NCI-H460 (cell line): ENCODE results near the gene PORCN. TPM values are rescaled to one million over a fixed set of nuclear protein-coding genes. Genes with fewer than 3 reads are reported as not detected.

Experiments
- DNase-seq: peaks from one replicate; pipeline ENCODE4 v3.0.0-alpha.2; 2016; ENCODE audit warnings: low read depth; ENCODE audit errors: extremely low read depth
- total RNA-seq: library from RNA; depleted of rRNA; stranded (reverse); fragments of >200 nt; shearing (Covaris generic); gene quantifications from 2 replicates; pipeline ENCODE4 v1.2.3, GENCODE V29; 2014

Gene PORCN
- total RNA-seq, 1 experiment from 2014 or later, result 12.0 TPM

DNA sequence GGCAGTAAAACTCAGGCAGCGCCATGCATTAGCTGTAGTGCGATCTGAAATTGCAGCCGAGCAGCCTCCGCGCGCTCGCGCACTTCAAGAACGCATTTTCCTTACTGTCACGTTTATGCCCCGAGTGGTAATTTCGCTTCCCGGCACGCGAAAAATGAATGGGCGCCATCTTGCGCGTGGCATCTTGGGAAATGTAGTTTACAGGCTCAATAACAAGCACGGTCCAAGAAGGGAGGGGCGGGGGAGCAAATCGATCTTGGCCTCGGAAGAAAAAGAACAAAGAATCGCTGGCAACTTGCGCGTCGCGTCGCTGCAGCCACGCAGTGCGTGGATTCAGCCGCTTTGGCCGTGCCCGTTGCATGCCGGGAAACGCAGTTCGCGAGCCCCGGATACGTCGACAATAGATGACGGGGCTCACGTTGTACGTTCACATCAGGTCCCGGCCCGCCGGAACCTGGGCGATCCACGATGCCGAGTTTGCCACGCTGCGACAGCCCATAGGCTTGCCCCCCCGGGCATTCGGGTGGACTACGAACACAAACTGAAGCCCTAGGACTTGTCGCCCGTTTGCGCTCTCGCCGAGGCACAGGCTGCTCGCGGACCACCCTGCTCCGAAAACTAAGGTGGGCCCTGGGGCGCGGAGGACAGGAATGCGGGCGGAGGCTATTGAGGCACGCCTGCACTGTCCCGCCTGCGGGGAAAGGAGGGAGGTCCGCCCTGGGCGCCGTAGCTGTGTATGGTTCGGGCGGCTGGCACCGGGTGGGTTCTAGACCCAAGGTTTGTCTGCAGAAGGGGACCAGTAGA lies 32.8 kb upstream of the PORCN start, which contains the start of gene FTSJ1:
Gene FTSJ1, plus strand, starts transcription at position 426 of the 804 bp plus-strand sequence. CDS start 1,849 bp downstream, outside the sequence.
- peak; percentile 76 for DNase-seq

DNA sequence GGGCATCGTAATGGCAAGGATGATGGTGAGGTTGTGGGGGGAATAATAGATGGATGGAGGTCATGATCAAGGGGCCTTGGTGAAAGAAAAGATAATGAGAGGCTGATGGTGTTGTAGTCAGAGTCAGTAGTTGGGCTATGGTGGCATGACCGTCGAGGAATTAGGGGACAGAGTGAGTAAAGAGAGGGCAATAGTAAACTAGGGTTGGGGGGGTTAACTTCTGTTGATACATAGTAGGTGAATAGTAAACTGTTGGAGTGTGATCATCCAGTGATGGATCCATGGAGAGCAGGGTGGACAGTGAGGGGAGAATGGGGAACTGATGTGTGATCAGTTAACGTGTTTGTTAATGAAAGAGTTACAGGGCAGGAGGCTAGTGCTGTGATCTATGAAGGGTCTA lies 31.9 kb upstream of the PORCN start:
- DNase-seq, result no peak

DNA sequence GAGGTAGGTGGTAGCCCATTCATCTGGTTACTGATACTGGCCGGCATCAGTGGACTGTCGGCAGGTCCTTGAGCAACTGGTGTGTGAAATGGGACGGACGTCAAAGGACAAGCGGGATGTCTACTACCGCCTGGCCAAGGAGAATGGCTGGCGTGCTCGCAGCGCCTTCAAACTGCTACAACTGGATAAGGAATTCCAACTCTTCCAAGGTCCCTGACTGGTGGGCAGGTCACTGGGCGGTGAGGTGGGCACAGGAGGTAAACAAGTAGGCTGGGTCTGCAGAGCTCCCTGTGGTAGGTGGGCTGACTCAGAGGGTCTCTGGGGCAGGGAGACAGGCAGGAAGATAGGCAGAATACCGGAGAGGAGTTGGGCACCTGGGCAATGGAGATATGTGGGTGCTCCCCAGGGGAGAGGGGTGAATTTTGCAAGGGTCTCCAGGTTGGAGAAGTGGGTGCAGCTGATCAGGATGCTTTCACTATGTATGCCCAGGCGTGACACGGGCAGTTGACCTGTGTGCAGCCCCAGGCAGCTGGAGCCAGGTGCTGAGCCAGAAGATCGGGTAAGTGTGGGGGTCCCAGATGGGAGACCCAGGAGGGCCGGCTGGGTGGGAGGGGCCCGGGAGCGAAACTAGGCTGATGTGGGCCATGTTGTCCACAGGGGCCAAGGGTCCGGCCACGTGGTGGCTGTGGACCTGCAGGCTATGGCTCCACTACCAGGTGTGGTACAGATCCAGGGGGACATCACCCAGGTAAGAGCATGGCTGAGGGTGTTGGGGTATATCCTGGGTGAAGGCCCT lies 30.6 kb upstream of the PORCN start:
- DNase-seq, result no peak

DNA sequence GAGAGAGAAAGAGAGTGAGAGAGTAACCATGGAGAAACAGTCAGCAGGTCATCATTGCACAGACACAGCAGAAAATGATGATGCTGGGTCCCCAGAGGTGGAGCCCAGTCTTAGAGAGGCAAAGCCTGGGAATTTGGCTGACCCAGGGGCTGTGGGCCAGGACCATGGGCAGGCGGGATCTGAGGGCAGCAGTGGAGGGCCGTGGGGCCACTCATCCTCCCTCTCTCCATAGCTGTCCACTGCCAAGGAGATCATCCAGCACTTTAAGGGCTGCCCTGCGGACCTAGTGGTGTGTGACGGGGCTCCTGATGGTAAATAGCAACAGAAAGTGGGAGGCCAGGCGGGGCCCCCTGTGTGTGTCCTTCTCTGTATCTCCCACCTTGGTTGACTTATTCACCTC lies 30.0 kb upstream of the PORCN start:
- DNase-seq, result no peak

DNA sequence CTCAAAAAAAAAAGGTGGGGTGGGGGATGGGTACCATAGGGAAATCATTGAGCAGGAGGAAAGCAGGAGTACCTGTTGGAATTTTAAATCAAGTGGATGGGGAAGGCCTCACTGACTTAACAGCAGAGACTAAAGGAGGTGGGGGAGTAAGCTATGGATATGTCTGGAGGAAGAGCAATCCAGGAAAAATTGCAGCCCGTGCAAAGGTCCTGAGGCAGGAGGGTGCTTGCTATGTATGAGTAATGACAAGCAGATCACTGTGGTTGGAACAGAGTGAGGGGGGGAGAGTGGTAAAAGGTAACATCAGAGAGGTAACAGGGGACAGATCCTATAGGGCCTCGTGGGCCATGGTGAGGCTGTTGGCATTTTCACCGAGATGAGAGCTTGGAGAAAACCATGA lies 28.6 kb upstream of the PORCN start:
- DNase-seq, result no peak

DNA sequence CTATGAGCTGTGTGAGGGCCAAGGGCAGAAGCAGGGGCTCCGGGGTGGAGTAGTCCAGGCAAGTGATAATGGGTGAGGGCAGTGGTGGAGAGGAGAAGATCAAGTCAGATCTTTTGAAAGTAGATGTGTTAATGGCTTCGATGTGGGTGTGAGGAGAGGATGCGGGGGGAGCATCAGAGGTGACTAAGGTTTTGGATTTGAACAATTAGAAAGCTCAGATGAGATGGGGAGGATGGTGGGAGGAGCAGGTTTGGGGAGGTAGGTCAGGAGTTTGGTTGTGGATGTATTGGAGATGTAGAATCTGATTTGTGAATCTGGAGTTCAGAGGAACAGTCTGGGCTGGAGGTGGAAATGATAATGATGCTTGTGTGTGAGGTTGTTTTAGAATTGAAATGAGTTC lies 28.2 kb upstream of the PORCN start:
- DNase-seq, result no peak

DNA sequence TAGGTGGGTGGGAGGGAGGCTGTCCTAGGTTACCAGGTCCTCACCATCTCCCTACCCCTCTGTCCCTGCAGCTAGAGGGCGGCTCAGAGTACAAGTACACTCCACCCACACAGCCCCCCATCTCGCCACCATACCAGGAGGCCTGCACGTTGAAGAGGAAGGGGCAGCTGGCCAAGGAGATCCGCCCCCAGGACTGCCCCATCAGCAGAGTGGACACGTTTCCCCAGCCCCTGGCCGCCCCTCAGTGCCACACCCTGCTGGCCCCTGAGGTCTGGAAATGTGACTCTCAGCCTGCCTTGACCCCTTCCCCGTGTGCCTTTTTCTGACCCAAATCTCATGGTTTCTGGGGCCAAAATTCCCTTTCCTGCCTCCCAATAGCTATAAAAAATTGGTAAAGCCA lies 26.3 kb upstream of the PORCN start:
- no peak for DNase-seq

DNA sequence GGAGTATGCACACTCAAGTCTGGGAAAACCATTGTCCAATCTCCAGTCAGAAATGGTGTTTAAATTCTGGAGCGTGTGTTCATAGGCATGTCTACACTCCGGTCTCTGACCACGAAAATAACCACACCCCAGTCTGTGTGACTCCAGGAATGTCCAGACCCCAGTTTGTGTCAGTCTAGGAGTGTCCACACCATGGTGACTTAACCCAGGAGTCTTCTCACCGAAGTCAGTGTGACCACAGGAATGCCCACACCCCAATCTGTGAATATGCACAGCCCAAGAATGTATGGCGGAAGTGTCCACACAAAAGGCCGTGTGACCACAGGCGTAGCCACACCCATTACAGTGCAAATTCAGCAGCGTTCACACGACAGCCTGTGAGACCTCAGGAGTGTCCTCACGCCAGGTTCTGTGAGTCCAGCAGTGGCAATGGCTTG lies 21.4 kb upstream of the PORCN start:
- peak; percentile 56 for DNase-seq

GRCh38 chrX:48488034-48488433 lies 20.8 kb upstream of the PORCN start:
- no peak for DNase-seq

GRCh38 chrX:48489296-48489695 lies 19.5 kb upstream of the PORCN start:
- DNase-seq, result no peak

DNA sequence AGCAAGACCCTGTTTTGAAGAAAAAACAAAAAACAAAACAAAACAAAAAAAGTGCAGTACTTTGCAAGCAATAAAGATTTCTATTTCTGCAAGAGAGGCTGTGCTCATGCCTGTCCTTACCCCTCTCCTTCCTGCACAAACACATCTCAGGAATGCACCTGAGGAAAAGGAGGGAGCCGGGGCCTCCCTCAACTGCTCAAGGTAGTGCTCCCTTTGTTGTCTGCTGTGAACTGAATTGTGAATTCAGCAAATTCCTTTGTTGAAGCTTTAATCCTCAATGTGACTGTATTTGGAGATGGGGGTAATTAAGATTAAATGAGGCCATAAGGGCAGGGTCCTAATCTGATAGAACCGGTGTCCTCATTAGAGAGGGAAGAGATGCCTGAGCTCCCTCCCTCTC lies 18.9 kb upstream of the PORCN start:
- DNase-seq, result no peak

GRCh38 chrX:48490661-48491060 lies 18.1 kb upstream of the PORCN start:
- DNase-seq, result no peak

DNA sequence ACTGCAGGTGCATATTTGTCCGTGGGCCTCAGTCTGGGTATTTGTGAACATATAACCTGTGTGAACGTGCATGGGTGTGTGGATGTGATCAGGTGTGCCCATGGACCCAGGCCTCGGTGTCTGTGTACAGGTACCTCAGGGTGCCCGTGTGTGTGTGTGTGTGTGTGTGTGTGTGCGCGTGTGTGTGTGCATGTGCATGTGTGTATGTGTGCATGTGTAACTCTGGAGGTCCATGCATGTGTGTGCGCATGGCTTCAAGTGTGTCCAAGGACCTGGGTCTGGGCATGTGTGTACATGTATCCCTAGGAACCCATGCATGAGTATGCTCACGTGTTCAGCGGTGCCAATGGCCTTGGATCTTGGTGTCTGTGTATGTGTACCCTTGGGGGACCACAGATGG lies 17.0 kb upstream of the PORCN start:
- no peak for DNase-seq

DNA sequence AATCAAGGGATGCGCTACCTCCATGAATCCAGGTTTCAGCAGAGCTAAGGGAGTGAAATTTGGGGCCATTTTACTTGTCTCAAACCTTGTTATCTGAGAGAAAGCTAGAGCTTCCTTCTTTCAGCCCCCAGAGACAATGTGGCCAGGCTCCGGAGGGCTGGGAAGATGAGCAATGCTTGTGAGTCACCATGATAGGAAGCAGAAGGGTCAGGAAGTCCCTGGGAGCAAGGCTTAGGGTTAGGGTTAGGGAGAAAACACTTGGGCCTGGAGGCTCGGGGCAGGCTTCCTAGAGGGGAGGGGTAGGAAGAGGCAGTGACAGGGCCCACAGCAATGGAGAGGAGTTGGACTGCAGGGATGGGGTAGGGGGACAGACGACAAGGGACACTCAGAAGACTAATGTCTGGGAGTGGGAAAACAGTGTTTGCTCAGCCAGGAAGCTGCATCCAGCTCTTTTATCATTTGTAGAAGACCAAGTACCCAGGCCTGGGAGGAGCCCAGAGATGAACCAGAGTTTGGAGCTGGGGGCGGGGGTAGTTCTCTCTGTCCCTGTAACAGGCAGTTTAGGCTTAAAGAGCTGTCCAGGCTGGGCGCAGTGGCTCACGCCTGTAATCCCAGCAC lies 16.4 kb upstream of the PORCN start:
- DNase-seq, result no peak

DNA sequence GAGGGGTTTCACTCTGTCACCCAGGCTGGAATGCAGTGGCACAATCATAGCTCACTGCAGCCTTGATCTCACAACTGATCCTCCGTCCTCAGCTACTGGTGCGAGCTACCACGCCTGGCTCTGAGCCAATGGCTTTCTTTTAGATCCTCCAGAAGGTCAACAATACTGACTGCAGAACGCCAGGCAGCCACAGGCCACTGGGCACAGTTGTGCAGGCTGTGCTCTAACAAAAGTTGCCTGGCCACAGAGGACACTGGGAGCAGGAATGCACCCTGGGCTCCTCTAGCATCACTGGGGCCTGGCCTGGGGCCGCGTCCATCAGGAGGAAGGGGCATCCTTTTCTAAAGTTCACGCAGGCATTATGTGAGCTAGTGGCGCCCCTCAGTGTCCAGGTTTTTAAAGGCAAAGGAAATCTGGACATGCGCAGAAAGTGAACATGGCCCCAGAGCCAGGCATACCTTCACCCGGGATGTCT lies 14.9 kb upstream of the PORCN start:
- peak; percentile 38 for DNase-seq

DNA sequence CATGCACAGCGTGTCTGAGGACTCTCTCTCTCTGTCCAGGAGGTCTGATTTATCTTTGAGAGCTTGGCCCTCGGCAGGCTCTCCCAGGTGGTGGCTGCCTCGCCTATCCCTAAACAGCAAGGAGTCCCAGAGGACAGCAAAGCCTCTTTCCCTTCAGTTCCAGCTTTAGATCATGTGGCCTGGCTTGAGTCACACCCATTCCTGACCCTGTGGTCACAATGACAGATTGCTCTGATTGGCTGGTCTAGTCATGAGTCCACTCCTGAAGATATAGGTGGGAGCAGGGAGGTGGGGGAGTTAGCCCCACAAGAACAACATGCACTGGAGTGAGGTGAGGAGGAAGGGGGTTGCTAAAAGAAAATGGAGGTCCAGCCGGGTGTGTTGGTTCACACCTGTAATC lies 12.1 kb upstream of the PORCN start:
- no peak for DNase-seq

- DNase-seq, result no peak
Measured at GRCh38 chrX:48497871-48498270, 10.9 kb upstream of the PORCN start.

DNA sequence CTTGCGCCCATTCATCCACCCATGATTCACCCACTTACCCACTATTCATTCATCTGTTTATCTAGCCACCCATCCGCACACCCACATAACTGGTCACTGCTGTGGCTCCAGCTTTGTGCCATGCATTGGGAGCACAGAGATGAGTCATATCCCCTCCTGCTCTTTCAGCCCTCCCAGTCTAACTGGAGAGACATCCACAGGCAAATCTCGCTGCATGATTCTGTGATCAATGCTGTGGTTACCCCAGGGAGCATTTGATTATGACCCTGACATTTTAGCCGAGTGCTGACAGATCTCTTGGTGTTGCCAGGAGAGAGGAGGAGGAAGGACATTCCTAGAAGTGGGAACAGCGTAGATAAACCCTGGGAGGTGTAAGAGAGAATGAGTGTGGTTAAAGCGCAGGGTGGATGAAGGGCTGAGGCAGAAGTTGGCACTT lies 10.4 kb upstream of the PORCN start:
- no peak for DNase-seq

GRCh38 chrX:48504261-48504660 lies 4.5 kb upstream of the PORCN start:
- no peak for DNase-seq

GRCh38 chrX:48505481-48505880 lies 3.3 kb upstream of the PORCN start:
- no peak for DNase-seq

- DNase-seq, result no peak
Measured at GRCh38 chrX:48507246-48507645, 1.5 kb upstream of the PORCN start.
